ENCODE data around the gene MYMK.

DNA sequence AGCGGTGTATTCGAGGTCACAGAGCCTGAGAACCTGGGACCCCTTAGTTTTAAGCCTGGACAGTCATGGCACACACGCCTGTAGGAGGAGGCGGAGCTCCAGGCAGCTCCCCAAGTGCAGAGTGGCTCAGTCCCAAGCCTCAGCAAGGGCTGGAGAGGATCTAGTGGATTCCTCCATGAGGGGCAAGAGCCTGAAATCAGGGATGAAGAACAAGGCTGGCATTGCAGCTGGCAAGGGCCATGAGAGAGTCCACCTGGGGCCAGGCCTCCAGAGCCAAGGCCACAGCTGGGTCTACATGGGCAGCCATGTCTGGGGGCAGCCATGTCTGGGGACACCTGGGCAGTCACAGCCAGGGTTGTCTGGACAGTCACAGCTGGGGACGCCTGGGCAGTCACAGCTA is 31.6 kb upstream of the MYMK start:
- TF ChIP-seq, protein P1, sequence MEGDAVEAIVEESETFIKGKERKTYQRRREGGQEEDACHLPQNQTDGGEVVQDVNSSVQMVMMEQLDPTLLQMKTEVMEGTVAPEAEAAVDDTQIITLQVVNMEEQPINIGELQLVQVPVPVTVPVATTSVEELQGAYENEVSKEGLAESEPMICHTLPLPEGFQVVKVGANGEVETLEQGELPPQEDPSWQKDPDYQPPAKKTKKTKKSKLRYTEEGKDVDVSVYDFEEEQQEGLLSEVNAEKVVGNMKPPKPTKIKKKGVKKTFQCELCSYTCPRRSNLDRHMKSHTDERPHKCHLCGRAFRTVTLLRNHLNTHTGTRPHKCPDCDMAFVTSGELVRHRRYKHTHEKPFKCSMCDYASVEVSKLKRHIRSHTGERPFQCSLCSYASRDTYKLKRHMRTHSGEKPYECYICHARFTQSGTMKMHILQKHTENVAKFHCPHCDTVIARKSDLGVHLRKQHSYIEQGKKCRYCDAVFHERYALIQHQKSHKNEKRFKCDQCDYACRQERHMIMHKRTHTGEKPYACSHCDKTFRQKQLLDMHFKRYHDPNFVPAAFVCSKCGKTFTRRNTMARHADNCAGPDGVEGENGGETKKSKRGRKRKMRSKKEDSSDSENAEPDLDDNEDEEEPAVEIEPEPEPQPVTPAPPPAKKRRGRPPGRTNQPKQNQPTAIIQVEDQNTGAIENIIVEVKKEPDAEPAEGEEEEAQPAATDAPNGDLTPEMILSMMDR (IDR thresholded peaks at IDR 0.05; ENCODE audit: poor library complexity): no peak
- TF ChIP-seq EZH2 (IDR thresholded peaks at IDR 0.05; ENCODE audit: borderline replicate concordance) (no peak), EZH2phosphoT487 (IDR thresholded peaks at IDR 0.05; ENCODE audit: low read depth, severe bottlenecking, unreplicated experiment) (no peak)

Data from hepatocyte (in vitro differentiated cells).